Activated naive CD4-positive, alpha-beta T cell treated with anti-CD3 and anti-CD28 coated beads, Interleukin-2, amount 50 U/mL, for 24 hours (primary cell): Measurements from ENCODE around the gene CNTN5.

Experiments used
- H3K27ac Mint-ChIP-seq: one replicate; pipeline ENCODE4 v1.8.0; 2021; ENCODE audit warnings: mild to moderate bottlenecking, mixed read lengths
- H3K27me3 Mint-ChIP-seq: one replicate; pipeline ENCODE4 v1.8.0; 2021; ENCODE audit warnings: mixed read lengths
- H3K36me3 Mint-ChIP-seq: one replicate; pipeline ENCODE4 v1.8.0; 2021; ENCODE audit warnings: mixed read lengths
- H3K4me1 Mint-ChIP-seq: one replicate; pipeline ENCODE4 v1.8.0; 2021; ENCODE audit warnings: mixed read lengths
- H3K4me3 Mint-ChIP-seq: one replicate; pipeline ENCODE4 v1.8.0; 2021; ENCODE audit warnings: mild to moderate bottlenecking, mixed read lengths
- H3K9me3 Mint-ChIP-seq: one replicate; pipeline ENCODE4 v1.8.0; 2021; ENCODE audit warnings: mixed read lengths

CNTN5 gene

GRCh38 chr11:99208813-99209212 is 188.1 kb downstream of the CNTN5 start:
- Mint-ChIP-seq H3K9me3 (peaks cover 7% of the 10 kb centered on the region), H3K4me3 (no peak overlapping the region), H3K36me3 (no peaks in the 10 kb centered on the region), H3K27me3 (no peaks in the 10 kb centered on the region), H3K4me1 (no peaks in the 10 kb centered on the region), H3K27ac (no peak overlapping the region)

- no peak overlapping the region for H3K4me3 Mint-ChIP-seq
- no peak overlapping the region for H3K27ac Mint-ChIP-seq
- H3K9me3 Mint-ChIP-seq, result peaks cover 5% of the 10 kb centered on the region
- no peaks in the 10 kb centered on the region for H3K36me3 Mint-ChIP-seq
- H3K27me3 Mint-ChIP-seq, result no peaks in the 10 kb centered on the region
- no peaks in the 10 kb centered on the region for H3K4me1 Mint-ChIP-seq
Measured at GRCh38 chr11:99229544-99229943, 208.8 kb downstream of the CNTN5 start.

- Mint-ChIP-seq H3K27ac (no peak overlapping the region), H3K36me3 (no peaks in the 10 kb centered on the region), H3K9me3 (peaks cover 5% of the 10 kb centered on the region), H3K4me3 (no peak overlapping the region), H3K4me1 (no peaks in the 10 kb centered on the region), H3K27me3 (no peaks in the 10 kb centered on the region)
Measured at GRCh38 chr11:99234534-99234933, 213.8 kb downstream of the CNTN5 start.

GRCh38 chr11:99238401-99238800 is 217.7 kb downstream of the CNTN5 start:
- peaks cover 3% of the 10 kb centered on the region for H3K9me3 Mint-ChIP-seq
- no peak overlapping the region for H3K27ac Mint-ChIP-seq
- H3K4me1 Mint-ChIP-seq, result no peaks in the 10 kb centered on the region
- no peaks in the 10 kb centered on the region for H3K36me3 Mint-ChIP-seq
- no peaks in the 10 kb centered on the region for H3K27me3 Mint-ChIP-seq
- H3K4me3 Mint-ChIP-seq, result no peak overlapping the region

GRCh38 chr11:99240192-99241030 is 219.7 kb downstream of the CNTN5 start:
- no peaks in the 10 kb centered on the region for H3K4me1 Mint-ChIP-seq
- no peaks in the 10 kb centered on the region for H3K36me3 Mint-ChIP-seq
- H3K9me3 Mint-ChIP-seq, result peaks cover 5% of the 10 kb centered on the region
- H3K27me3 Mint-ChIP-seq, result no peaks in the 10 kb centered on the region
- no peak overlapping the region for H3K27ac Mint-ChIP-seq
- H3K4me3 Mint-ChIP-seq, result no peak overlapping the region

GRCh38 chr11:99241066-99241465 is 220.3 kb downstream of the CNTN5 start:
- H3K4me1 Mint-ChIP-seq, result no peaks in the 10 kb centered on the region
- H3K27ac Mint-ChIP-seq, result no peak overlapping the region
- no peaks in the 10 kb centered on the region for H3K36me3 Mint-ChIP-seq
- no peak overlapping the region for H3K4me3 Mint-ChIP-seq
- peaks cover 5% of the 10 kb centered on the region for H3K9me3 Mint-ChIP-seq
- no peaks in the 10 kb centered on the region for H3K27me3 Mint-ChIP-seq

GRCh38 chr11:99244613-99245012 is 223.9 kb downstream of the CNTN5 start:
- no peak overlapping the region for H3K27ac Mint-ChIP-seq
- no peak overlapping the region for H3K4me3 Mint-ChIP-seq
- H3K4me1 Mint-ChIP-seq, result no peaks in the 10 kb centered on the region
- peaks cover 5% of the 10 kb centered on the region for H3K9me3 Mint-ChIP-seq
- H3K27me3 Mint-ChIP-seq, result no peaks in the 10 kb centered on the region
- no peaks in the 10 kb centered on the region for H3K36me3 Mint-ChIP-seq

GRCh38 chr11:99246199-99246598 is 225.4 kb downstream of the CNTN5 start:
- H3K27me3 Mint-ChIP-seq, result no peaks in the 10 kb centered on the region
- peaks cover 5% of the 10 kb centered on the region for H3K9me3 Mint-ChIP-seq
- H3K4me1 Mint-ChIP-seq, result no peaks in the 10 kb centered on the region
- no peaks in the 10 kb centered on the region for H3K36me3 Mint-ChIP-seq
- H3K27ac Mint-ChIP-seq, result no peak overlapping the region
- no peak overlapping the region for H3K4me3 Mint-ChIP-seq

- H3K9me3 Mint-ChIP-seq, result peaks cover 5% of the 10 kb centered on the region
- no peaks in the 10 kb centered on the region for H3K27me3 Mint-ChIP-seq
- no peaks in the 10 kb centered on the region for H3K4me1 Mint-ChIP-seq
- H3K4me3 Mint-ChIP-seq, result no peak overlapping the region
- H3K36me3 Mint-ChIP-seq, result no peaks in the 10 kb centered on the region
- H3K27ac Mint-ChIP-seq, result no peak overlapping the region
Measured at GRCh38 chr11:99256614-99257013, 235.9 kb downstream of the CNTN5 start.

GRCh38 chr11:99257131-99257530 is 236.4 kb downstream of the CNTN5 start:
- Mint-ChIP-seq H3K9me3 (peaks cover 1% of the 10 kb centered on the region), H3K36me3 (no peaks in the 10 kb centered on the region), H3K27me3 (no peaks in the 10 kb centered on the region), H3K4me1 (no peaks in the 10 kb centered on the region), H3K4me3 (no peak overlapping the region), H3K27ac (no peak overlapping the region)

- no peak overlapping the region for H3K4me3 Mint-ChIP-seq
- no peaks in the 10 kb centered on the region for H3K36me3 Mint-ChIP-seq
- H3K27me3 Mint-ChIP-seq, result no peaks in the 10 kb centered on the region
- H3K27ac Mint-ChIP-seq, result no peak overlapping the region
- no peaks in the 10 kb centered on the region for H3K9me3 Mint-ChIP-seq
- H3K4me1 Mint-ChIP-seq, result no peaks in the 10 kb centered on the region
Measured at GRCh38 chr11:99260696-99261095, 239.9 kb downstream of the CNTN5 start.

- Mint-ChIP-seq H3K27ac (no peak overlapping the region), H3K36me3 (no peaks in the 10 kb centered on the region), H3K9me3 (no peaks in the 10 kb centered on the region), H3K4me3 (no peak overlapping the region), H3K27me3 (no peaks in the 10 kb centered on the region), H3K4me1 (no peaks in the 10 kb centered on the region)
Measured at GRCh38 chr11:99268886-99269285, 248.1 kb downstream of the CNTN5 start.

- Mint-ChIP-seq H3K4me1 (no peaks in the 10 kb centered on the region), H3K27me3 (no peaks in the 10 kb centered on the region), H3K36me3 (no peaks in the 10 kb centered on the region), H3K27ac (no peak overlapping the region), H3K4me3 (no peak overlapping the region), H3K9me3 (no peaks in the 10 kb centered on the region)
Measured at GRCh38 chr11:99271527-99271926, 250.8 kb downstream of the CNTN5 start.

GRCh38 chr11:99275521-99275920 is 254.8 kb downstream of the CNTN5 start:
- H3K9me3 Mint-ChIP-seq, result peaks cover 4% of the 10 kb centered on the region
- no peaks in the 10 kb centered on the region for H3K27me3 Mint-ChIP-seq
- no peak overlapping the region for H3K4me3 Mint-ChIP-seq
- H3K27ac Mint-ChIP-seq, result no peak overlapping the region
- H3K4me1 Mint-ChIP-seq, result no peaks in the 10 kb centered on the region
- H3K36me3 Mint-ChIP-seq, result no peaks in the 10 kb centered on the region

GRCh38 chr11:99277281-99277680 is 256.5 kb downstream of the CNTN5 start:
- Mint-ChIP-seq H3K4me3 (no peak overlapping the region), H3K36me3 (no peaks in the 10 kb centered on the region), H3K27me3 (no peaks in the 10 kb centered on the region), H3K9me3 (peaks cover 4% of the 10 kb centered on the region), H3K27ac (no peak overlapping the region), H3K4me1 (no peaks in the 10 kb centered on the region)

GRCh38 chr11:99279266-99279665 is 258.5 kb downstream of the CNTN5 start:
- Mint-ChIP-seq H3K27me3 (no peaks in the 10 kb centered on the region), H3K4me3 (no peak overlapping the region), H3K9me3 (peaks cover 4% of the 10 kb centered on the region), H3K36me3 (no peaks in the 10 kb centered on the region), H3K27ac (no peak overlapping the region), H3K4me1 (no peaks in the 10 kb centered on the region)

- H3K4me1 Mint-ChIP-seq, result no peaks in the 10 kb centered on the region
- no peaks in the 10 kb centered on the region for H3K27me3 Mint-ChIP-seq
- H3K9me3 Mint-ChIP-seq, result peaks cover 4% of the 10 kb centered on the region
- H3K36me3 Mint-ChIP-seq, result no peaks in the 10 kb centered on the region
- no peak overlapping the region for H3K27ac Mint-ChIP-seq
- no peak overlapping the region for H3K4me3 Mint-ChIP-seq
Measured at GRCh38 chr11:99281331-99281730, 260.6 kb downstream of the CNTN5 start.
